DOHH2 (cell line): ENCODE data around the gene ACOX3.

Source experiments
- EZH2phosphoT487 ChIP-seq: fragments of 200-600 bp; sonication (generic); IDR thresholded peaks from 2 replicates; pipeline ENCODE4 v1.6.1; 2017; ENCODE audit warnings: borderline replicate concordance, mild to moderate bottlenecking, antibody characterized with exemption, low read length, moderate library complexity, mixed read lengths
- TF ChIP-seq, protein P1 (sequence below): fragments of 200-600 bp; sonication (generic); IDR thresholded peaks from one replicate; pipeline ENCODE4 v1.5.1; 2014; ENCODE audit warnings: antibody characterized with exemption, mild to moderate bottlenecking, low read depth, low read length; ENCODE audit not compliant: poor library complexity, severe bottlenecking

DNA sequence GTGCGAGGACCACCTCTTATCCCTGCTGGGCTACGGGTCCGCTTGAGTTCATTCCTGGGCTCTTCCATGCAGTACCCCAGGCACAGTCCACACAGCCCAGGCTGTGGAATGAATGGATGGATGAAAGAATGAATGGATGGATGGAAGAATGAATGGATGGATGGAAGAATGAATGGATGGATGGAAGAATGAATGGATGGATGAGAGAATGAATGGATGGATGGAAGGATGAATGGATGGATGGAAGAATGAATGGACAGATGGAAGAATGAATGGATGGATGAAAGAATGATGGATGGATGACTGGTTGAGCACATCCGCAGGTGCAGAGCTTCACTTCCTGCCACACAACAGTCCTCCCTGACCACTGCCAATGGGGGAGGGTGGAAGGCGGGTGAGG is 28.2 kb downstream of the ACOX3 start:
- TF ChIP-seq, protein P1, sequence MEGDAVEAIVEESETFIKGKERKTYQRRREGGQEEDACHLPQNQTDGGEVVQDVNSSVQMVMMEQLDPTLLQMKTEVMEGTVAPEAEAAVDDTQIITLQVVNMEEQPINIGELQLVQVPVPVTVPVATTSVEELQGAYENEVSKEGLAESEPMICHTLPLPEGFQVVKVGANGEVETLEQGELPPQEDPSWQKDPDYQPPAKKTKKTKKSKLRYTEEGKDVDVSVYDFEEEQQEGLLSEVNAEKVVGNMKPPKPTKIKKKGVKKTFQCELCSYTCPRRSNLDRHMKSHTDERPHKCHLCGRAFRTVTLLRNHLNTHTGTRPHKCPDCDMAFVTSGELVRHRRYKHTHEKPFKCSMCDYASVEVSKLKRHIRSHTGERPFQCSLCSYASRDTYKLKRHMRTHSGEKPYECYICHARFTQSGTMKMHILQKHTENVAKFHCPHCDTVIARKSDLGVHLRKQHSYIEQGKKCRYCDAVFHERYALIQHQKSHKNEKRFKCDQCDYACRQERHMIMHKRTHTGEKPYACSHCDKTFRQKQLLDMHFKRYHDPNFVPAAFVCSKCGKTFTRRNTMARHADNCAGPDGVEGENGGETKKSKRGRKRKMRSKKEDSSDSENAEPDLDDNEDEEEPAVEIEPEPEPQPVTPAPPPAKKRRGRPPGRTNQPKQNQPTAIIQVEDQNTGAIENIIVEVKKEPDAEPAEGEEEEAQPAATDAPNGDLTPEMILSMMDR, result no peak
- no peak for TF ChIP-seq EZH2phosphoT487
